AG09319 (cell line): ENCODE measurements around the gene LRRC4C.

ENCODE experiments used
- DNase-seq: peaks from one replicate; pipeline ENCODE4 v3.0.0-alpha.2; 2010; ENCODE audit warnings: low read depth; ENCODE audit errors: extremely low read depth
- CTCF ChIP-seq: IDR thresholded peaks from 2 replicates; pipeline ENCODE4 v1.5.1; 2011; ENCODE audit warnings: low read depth, mild to moderate bottlenecking, inconsistent platforms, low read length, moderate library complexity

Gene LRRC4C

GRCh38 chr11:41483956-41484355 lies 24.5 kb upstream of the LRRC4C start:
- no peak for TF ChIP-seq CTCF
- DNase-seq: no peak

GRCh38 chr11:41479179-41479578 lies 19.7 kb upstream of the LRRC4C start:
- TF ChIP-seq CTCF: no peak
- no peak for DNase-seq

GRCh38 chr11:41461057-41461681 lies 1.7 kb upstream of the LRRC4C start:
- no peak for DNase-seq
- peak; percentile 22 for TF ChIP-seq CTCF

GRCh38 chr11:41458641-41459040 lies 811 bp downstream of the LRRC4C start:
- DNase-seq: no peak
- no peak for TF ChIP-seq CTCF

GRCh38 chr11:41458154-41458553 lies 1.3 kb downstream of the LRRC4C start:
- no peak for DNase-seq
- TF ChIP-seq CTCF: no peak

GRCh38 chr11:41457216-41458014 lies 2.0 kb downstream of the LRRC4C start:
- no peak for TF ChIP-seq CTCF
- no peak for DNase-seq

- no peak for TF ChIP-seq CTCF
- DNase-seq: no peak
Measured at GRCh38 chr11:41456269-41456668, 3.2 kb downstream of the LRRC4C start.
